Endodermal cell (in vitro differentiated cells): Measurements from ENCODE around the gene GJB6. TPM values are rescaled to one million over a fixed set of nuclear protein-coding genes. Genes with fewer than 3 reads are reported as not detected.
A peak's percentile ranks its signal among the peaks of the same experiment; 100 is the strongest.

Source experiments
- DNase-seq: peaks from one replicate; pipeline ENCODE4 v3.0.0-alpha.2; 2017
- H3K27ac ChIP-seq: 2 replicates; pipeline ENCODE4 v1.5.1; 2013; ENCODE audit warnings: mild to moderate bottlenecking, low read depth, low read length, moderate library complexity
- H3K27me3 ChIP-seq: 2 replicates; pipeline ENCODE4 v1.6.1; 2013; ENCODE audit warnings: mild to moderate bottlenecking, low read length, moderate library complexity; ENCODE audit not compliant: insufficient read depth, control insufficient read depth, poor library complexity, severe bottlenecking
- H3K36me3 ChIP-seq: 2 replicates; pipeline ENCODE4 v1.7.0; 2013; ENCODE audit warnings: mild to moderate bottlenecking, low read length, moderate library complexity; ENCODE audit not compliant: control insufficient read depth, insufficient read depth
- H3K4me1 ChIP-seq: one replicate; pipeline ENCODE4 v1.7.0; 2013; ENCODE audit warnings: low read length; ENCODE audit not compliant: control insufficient read depth, insufficient read depth
- H3K4me3 ChIP-seq: 2 replicates; pipeline ENCODE4 v1.5.1; 2013; ENCODE audit warnings: mild to moderate bottlenecking, low read length, moderate library complexity
- H3K9ac ChIP-seq: 2 replicates; pipeline ENCODE4 v1.6.1; 2013; ENCODE audit warnings: mild to moderate bottlenecking, low read length, moderate library complexity; ENCODE audit not compliant: poor library complexity, severe bottlenecking; ENCODE audit errors: extremely low read depth
- H3K9me3 ChIP-seq: 2 replicates; pipeline ENCODE4 v1.6.1; 2013; ENCODE audit warnings: mild to moderate bottlenecking, low read length, moderate library complexity; ENCODE audit not compliant: control insufficient read depth
- H3K27ac Mint-ChIP-seq: 2 replicates; pipeline ENCODE4 v1.8.0; 2020; ENCODE audit warnings: mixed read lengths
- H3K27me3 Mint-ChIP-seq: 2 replicates; pipeline ENCODE4 v1.8.0; 2021; ENCODE audit warnings: mild to moderate bottlenecking, mixed read lengths; ENCODE audit not compliant: insufficient read depth
- H3K36me3 Mint-ChIP-seq: 2 replicates; pipeline ENCODE4 v1.8.0; 2020; ENCODE audit warnings: low read depth, mixed read lengths
- H3K4me1 Mint-ChIP-seq: 2 replicates; pipeline ENCODE4 v1.8.0; 2020; ENCODE audit warnings: mixed read lengths
- H3K4me3 Mint-ChIP-seq: 2 replicates; pipeline ENCODE4 v1.8.0; 2020; ENCODE audit warnings: mild to moderate bottlenecking, moderate library complexity, mixed read lengths
- H3K9me3 Mint-ChIP-seq: 2 replicates; pipeline ENCODE4 v1.8.0; 2020; ENCODE audit warnings: mild to moderate bottlenecking, mixed read lengths
- CTCF ChIP-seq: fragments of 200-600 bp; sonication (generic); conservative IDR thresholded peaks from 2 replicates; pipeline ENCODE4 v1.5.0; 2021; ENCODE audit warnings: antibody characterized with exemption, mild to moderate bottlenecking
- WGBS, 2 experiments: methylation state at CpG; one replicate each; pipeline versions ENCODE4 v1.1.5 to v1.1.7; 2013; ENCODE audit warnings: missing lambda C conversion rate in 2 of 2, mixed read lengths in 1 of 2; ENCODE audit not compliant: insufficient coverage in 1 of 2, insufficient read length in 1 of 2; 5-methylcytosine and 5-hydroxymethylcytosine counted together
- total RNA-seq, 2 donors: library from RNA; stranded (reverse); fragmentation: NEBNext Ultra II Directional in 1 of 2; extraction: Animal tissue kit (Norgen Biotek cat#: 25700) in 1 of 2; gene quantifications; 2 replicates in 1 of 2; 3 replicates in 1 of 2; pipeline ENCODE4 v1.2.1, GENCODE V29; 2021

Gene GJB6
- total RNA-seq, 2 donors from 2014 or later, result not detected

- H3K36me3 Mint-ChIP-seq, result no peaks in the 10 kb centered on the region
- H3K4me3 Mint-ChIP-seq, result no peak overlapping the region
- Histone ChIP-seq H3K9me3 (no peaks in the 10 kb centered on the region), H3K36me3 (no peaks in the 10 kb centered on the region), H3K9ac (no peak overlapping the region), H3K27ac (no peak overlapping the region), H3K4me3 (no peak overlapping the region), H3K27me3 (peaks cover 44% of the 10 kb centered on the region), H3K4me1 (no peaks in the 10 kb centered on the region)
- peaks cover 10% of the 10 kb centered on the region for H3K4me1 Mint-ChIP-seq
- peaks cover 54% of the 10 kb centered on the region for H3K27me3 Mint-ChIP-seq
- 83 to 90% methylated on average over 5 to 6 of the region's 6 CpGs for WGBS, 2 experiments
- DNase-seq, result no peak
- H3K27ac Mint-ChIP-seq, result no peak overlapping the region
- TF ChIP-seq CTCF, result no peak
- no peaks in the 10 kb centered on the region for H3K9me3 Mint-ChIP-seq
Observed at GRCh38 chr13:20186771-20187170, 45.3 kb downstream of the GJB6 start.

GRCh38 chr13:20185366-20186056, 46.6 kb downstream of the GJB6 start:
- H3K27ac Mint-ChIP-seq, result no peak overlapping the region
- no peaks in the 10 kb centered on the region for H3K9me3 Mint-ChIP-seq
- no peak for DNase-seq
- H3K36me3 ChIP-seq, result no peaks in the 10 kb centered on the region
- no peak overlapping the region for H3K4me3 Mint-ChIP-seq
- H3K27ac ChIP-seq, result no peak overlapping the region
- H3K9ac ChIP-seq, result no peak overlapping the region
- no peaks in the 10 kb centered on the region for H3K9me3 ChIP-seq
- no peaks in the 10 kb centered on the region for H3K4me1 ChIP-seq
- 80 to 92% methylated on average over 7 to 12 of the region's 12 CpGs for WGBS, 2 experiments
- no peaks in the 10 kb centered on the region for H3K36me3 Mint-ChIP-seq
- H3K27me3 Mint-ChIP-seq, result peaks cover 41% of the 10 kb centered on the region
- no peak for TF ChIP-seq CTCF
- H3K4me1 Mint-ChIP-seq, result peaks cover 9% of the 10 kb centered on the region
- peaks cover 31% of the 10 kb centered on the region for H3K27me3 ChIP-seq
- no peak overlapping the region for H3K4me3 ChIP-seq

GRCh38 chr13:20182231-20182846, 49.8 kb downstream of the GJB6 start:
- peaks cover 21% of the 10 kb centered on the region for H3K27me3 Mint-ChIP-seq
- Histone ChIP-seq H3K36me3 (no peaks in the 10 kb centered on the region), H3K4me3 (no peak overlapping the region), H3K9ac (no peak overlapping the region), H3K4me1 (no peaks in the 10 kb centered on the region), H3K9me3 (no peaks in the 10 kb centered on the region), H3K27me3 (peaks cover 6% of the 10 kb centered on the region), H3K27ac (no peak overlapping the region)
- no peaks in the 10 kb centered on the region for H3K9me3 Mint-ChIP-seq
- peaks cover 9% of the 10 kb centered on the region for H3K4me1 Mint-ChIP-seq
- 29 to 31% methylated on average over 1 to 5 of the region's 5 CpGs for WGBS, 2 experiments
- no peak overlapping the region for H3K27ac Mint-ChIP-seq
- H3K36me3 Mint-ChIP-seq, result no peaks in the 10 kb centered on the region
- H3K4me3 Mint-ChIP-seq, result no peak overlapping the region
- TF ChIP-seq CTCF, result peak; percentile 88
- peak; percentile 82 for DNase-seq
